GM19324 (cell line): ENCODE data around the gene RTN4R.
"Not testable (repeated sequence)": the region's sequence is repeated elsewhere in the genome, so short reads cannot be mapped to it uniquely, and the experiment has no call there.

Experiments used
- ATAC-seq: cut with Tn5 transposase; IDR thresholded peaks from one replicate; pipeline ENCODE4 v1.9.1; 2021; ENCODE audit warnings: mild to moderate bottlenecking, moderate library complexity; ENCODE audit not compliant: unreplicated experiment, low FRiP score

Gene RTN4R

GRCh38 chr22:20268279-20269012 lies at the start of gene RTN4R:
TSS of gene RTN4R (minus strand) at chr22:20268318. CDS start at chr22:20268092, 226 bp downstream.
- no peak for ATAC-seq

GRCh38 chr22:20317402-20318042 lies 49.4 kb upstream of the RTN4R start:
- not testable (repeated sequence) for ATAC-seq

GRCh38 chr22:20316844-20317401 lies 48.8 kb upstream of the RTN4R start:
- no peak for ATAC-seq

- no peak for ATAC-seq
These were observed 48.2 kb upstream of the RTN4R start for GRCh38 chr22:20316217-20316843.

GRCh38 chr22:20315337-20316216 lies 47.5 kb upstream of the RTN4R start:
- no peak for ATAC-seq

GRCh38 chr22:20314741-20315336 lies 46.7 kb upstream of the RTN4R start:
- ATAC-seq: not testable (repeated sequence)

GRCh38 chr22:20314206-20314605 lies 46.1 kb upstream of the RTN4R start:
- ATAC-seq: not testable (repeated sequence)

- not testable (repeated sequence) for ATAC-seq
These were observed 45.4 kb upstream of the RTN4R start for GRCh38 chr22:20313306-20314077.

- no peak for ATAC-seq
These were observed 44.5 kb upstream of the RTN4R start for GRCh38 chr22:20312396-20313191.

GRCh38 chr22:20311249-20312062 lies 43.3 kb upstream of the RTN4R start:
- not testable (repeated sequence) for ATAC-seq

- not testable (repeated sequence) for ATAC-seq
These were observed 42.7 kb upstream of the RTN4R start for GRCh38 chr22:20310773-20311172.

GRCh38 chr22:20310180-20310579 lies 42.1 kb upstream of the RTN4R start:
- not testable (repeated sequence) for ATAC-seq

- not testable (repeated sequence) for ATAC-seq
These were observed 40.9 kb upstream of the RTN4R start for GRCh38 chr22:20308806-20309650.

GRCh38 chr22:20307448-20308447 lies 39.6 kb upstream of the RTN4R start:
- ATAC-seq: not testable (repeated sequence)
